Muscle layer of duodenum (tissue), 2 donors: ENCODE measurements around the gene BORCS8.

Source experiments
- H3K27ac ChIP-seq: one replicate; pipeline ENCODE4 v1.7.0; 2013; ENCODE audit warnings: mild to moderate bottlenecking, low read length
- H3K27me3 ChIP-seq: one replicate; pipeline ENCODE4 v1.7.0; 2013; ENCODE audit warnings: low read depth, mild to moderate bottlenecking, control low read depth, low read length
- H3K36me3 ChIP-seq, 2 donors: one replicate each; pipeline ENCODE4 v1.7.0; 2013; ENCODE audit warnings: low read length in 2 of 2, control low read depth in 1 of 2, mild to moderate bottlenecking in 1 of 2; ENCODE audit not compliant: insufficient read depth in 2 of 2, control insufficient read depth in 1 of 2
- H3K4me1 ChIP-seq, 2 donors: one replicate each; pipeline ENCODE4 v1.7.0; 2013; ENCODE audit warnings: low read length in 2 of 2, mild to moderate bottlenecking in 2 of 2, control low read depth in 1 of 2, moderate library complexity in 1 of 2; ENCODE audit not compliant: insufficient read depth in 2 of 2, control insufficient read depth in 1 of 2
- H3K4me3 ChIP-seq, 2 donors: one replicate each; pipeline ENCODE4 v1.7.0; 2013; ENCODE audit warnings: low read length in 2 of 2, low read depth in 1 of 2, mild to moderate bottlenecking in 1 of 2
- H3K9me3 ChIP-seq, 2 donors: one replicate each; pipeline ENCODE4 v1.7.0; 2013; ENCODE audit warnings: low read length in 2 of 2, control low read depth in 1 of 2, mild to moderate bottlenecking in 1 of 2; ENCODE audit not compliant: control insufficient read depth in 1 of 2
- donor health status: healthy.

BORCS8 gene

DNA sequence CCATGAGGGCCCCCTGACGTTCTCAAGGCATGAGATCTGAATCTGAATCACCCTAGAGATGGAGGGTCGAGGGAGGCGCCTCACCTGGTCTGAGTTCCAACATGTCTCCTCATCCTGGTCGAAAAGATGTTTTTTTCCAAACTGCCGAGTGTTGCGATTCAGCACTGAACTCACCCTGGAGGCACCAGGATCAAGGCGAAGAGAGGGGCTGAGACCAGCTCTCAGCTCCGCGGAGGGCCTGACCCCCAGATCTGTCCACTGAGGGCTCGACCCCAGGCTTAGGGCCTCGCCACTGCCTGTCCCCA lies 10.7 kb upstream of the BORCS8 start:
- H3K4me3 ChIP-seq: peak overlapping the region; percentile 72 to 85
- peaks cover 5% of the 10 kb centered on the region for H3K27me3 ChIP-seq
- H3K9me3 ChIP-seq: no peaks in the 10 kb centered on the region
- H3K4me1 ChIP-seq: peaks cover 0 to 10% of the 10 kb centered on the region in 2 donors
- peak overlapping the region; percentile 65 for H3K27ac ChIP-seq
- H3K36me3 ChIP-seq: peaks cover 9 to 19% of the 10 kb centered on the region in 2 donors

DNA sequence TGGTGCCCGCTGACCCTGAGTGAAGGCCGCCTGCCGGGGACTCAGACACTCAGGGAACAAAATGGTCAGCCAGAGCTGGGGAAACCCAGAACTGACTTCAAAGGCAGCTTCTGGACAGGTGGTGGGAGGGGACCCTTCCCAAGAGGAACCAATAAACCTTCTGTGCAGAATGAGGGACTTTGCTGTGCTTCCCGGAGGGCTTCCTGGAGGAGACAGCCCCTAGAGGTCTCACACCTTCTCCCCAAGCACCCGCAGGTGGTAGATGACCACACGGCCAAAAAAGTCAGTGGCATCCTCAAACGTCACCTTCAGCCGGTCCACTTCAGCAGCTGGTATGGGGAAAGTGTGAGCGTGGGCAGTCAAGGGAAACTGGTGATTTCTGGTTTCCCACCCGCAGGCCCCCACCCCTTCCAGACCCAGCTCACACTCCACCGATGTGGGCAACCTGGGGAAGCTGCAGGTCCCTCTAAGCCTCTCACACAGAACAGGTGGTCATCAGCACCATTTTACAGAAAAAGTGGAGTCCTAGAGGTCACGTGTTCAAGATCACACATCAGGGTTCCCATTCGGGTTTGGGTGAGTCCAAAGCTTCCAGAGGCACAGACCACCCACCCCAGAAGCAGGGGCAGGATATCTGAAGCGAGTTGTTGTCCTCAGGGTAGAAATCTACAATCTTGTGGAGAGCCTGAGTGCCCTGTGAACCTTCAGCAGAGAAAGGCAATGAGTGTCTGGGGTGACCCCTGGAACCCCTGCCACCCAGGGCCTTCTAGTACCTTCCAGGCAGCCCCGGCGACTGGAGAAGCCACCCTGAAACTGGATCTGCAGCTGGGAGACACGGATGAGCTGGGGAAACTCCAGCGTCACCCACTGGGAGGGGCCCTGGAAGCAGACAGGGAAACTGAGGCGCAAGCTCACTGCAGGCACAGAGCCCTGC lies 10.0 kb upstream of the BORCS8 start:
- Histone ChIP-seq H3K4me3 (peak overlapping the region; percentile 72 to 85), H3K9me3 (no peaks in the 10 kb centered on the region), H3K36me3 (peaks cover 13 to 25% of the 10 kb centered on the region in 2 donors), H3K4me1 (peaks cover 0 to 10% of the 10 kb centered on the region in 2 donors), H3K27me3 (no peaks in the 10 kb centered on the region), H3K27ac (no peak overlapping the region)

DNA sequence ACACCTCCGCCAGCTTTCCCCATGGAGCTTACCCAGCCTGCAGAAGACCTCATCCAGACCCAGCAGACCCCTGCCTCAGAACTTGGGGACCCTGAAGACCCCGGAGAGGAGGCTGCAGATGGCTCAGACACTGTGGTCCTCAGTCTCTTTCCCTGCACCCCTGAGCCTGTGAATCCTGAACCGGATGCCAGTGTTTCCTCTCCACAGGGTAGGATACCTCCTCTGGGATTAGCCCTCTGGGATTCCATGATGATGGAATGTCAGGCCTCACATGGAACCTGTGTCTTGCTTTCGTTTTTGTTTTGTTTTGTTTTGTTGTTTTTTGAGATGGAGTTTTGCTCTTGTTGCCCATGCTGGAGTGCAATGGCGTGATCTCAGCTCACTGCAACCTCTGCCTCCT lies 2.0 kb upstream of the BORCS8 start:
- Histone ChIP-seq H3K27ac (no peak overlapping the region), H3K9me3 (no peaks in the 10 kb centered on the region), H3K4me3 (peak overlapping the region; percentile 23 to 99), H3K27me3 (no peaks in the 10 kb centered on the region), H3K36me3 (peaks cover 19 to 24% of the 10 kb centered on the region in 2 donors), H3K4me1 (peaks cover 12 to 43% of the 10 kb centered on the region in 2 donors)

DNA sequence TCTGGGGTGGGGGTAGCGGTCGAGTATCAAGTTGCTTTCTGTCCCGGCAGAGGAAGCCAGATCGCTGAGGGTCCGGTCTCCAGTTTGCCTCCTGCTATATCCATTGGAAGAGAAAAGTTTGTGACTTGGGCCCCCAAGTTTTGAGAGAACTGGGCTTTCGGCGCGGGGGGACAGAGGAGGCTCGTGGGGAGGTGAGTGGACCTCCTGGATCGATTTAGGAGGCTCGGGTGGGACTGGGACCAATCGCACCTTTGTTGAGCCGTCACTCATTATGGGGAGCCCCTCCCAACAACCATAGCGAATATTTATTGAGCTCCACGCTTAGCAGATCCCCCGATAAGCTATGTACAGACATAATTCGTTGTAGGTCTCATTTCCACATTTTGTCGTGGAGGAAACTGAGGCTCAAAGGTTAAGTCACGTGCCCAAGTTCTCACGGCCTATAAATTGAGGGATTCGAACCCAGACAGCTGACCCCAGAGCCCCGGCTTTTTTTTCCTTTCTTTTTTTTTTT lies 1.0 kb upstream of the BORCS8 start:
- Histone ChIP-seq H3K4me1 (peaks cover 12 to 43% of the 10 kb centered on the region in 2 donors), H3K36me3 (peaks cover 10 to 14% of the 10 kb centered on the region in 2 donors)

DNA sequence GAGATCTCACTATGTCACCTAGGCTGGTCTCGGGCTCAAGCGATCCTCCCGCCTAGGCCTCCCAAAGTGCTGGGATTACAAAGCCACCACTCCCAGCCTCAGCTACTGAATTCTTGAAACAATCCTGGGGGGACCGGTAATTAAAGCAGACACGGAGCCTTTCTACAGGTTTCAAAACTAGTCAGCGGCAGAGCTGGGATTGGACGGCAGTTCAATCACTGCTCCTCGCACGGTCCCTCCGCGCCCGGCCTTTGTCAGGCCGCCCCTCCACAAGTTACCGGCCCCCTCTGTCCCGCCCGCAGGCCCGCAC lies 229 bp downstream of the BORCS8 start:
- Histone ChIP-seq H3K27ac (peak overlapping the region; percentile 99), H3K27me3 (no peaks in the 10 kb centered on the region), H3K9me3 (no peaks in the 10 kb centered on the region), H3K4me3 (peak overlapping the region; percentile 90 to 99), H3K4me1 (peaks cover 12 to 43% of the 10 kb centered on the region in 2 donors), H3K36me3 (peaks cover 5 to 7% of the 10 kb centered on the region in 2 donors)

More for the DNA sequence above, 1.0 kb upstream of the BORCS8 start:
- H3K9me3 ChIP-seq: no peaks in the 10 kb centered on the region
- H3K27me3 ChIP-seq: no peaks in the 10 kb centered on the region
- peak overlapping the region; percentile 74 for H3K27ac ChIP-seq
- peak overlapping the region; percentile 92 to 99 for H3K4me3 ChIP-seq

DNA sequence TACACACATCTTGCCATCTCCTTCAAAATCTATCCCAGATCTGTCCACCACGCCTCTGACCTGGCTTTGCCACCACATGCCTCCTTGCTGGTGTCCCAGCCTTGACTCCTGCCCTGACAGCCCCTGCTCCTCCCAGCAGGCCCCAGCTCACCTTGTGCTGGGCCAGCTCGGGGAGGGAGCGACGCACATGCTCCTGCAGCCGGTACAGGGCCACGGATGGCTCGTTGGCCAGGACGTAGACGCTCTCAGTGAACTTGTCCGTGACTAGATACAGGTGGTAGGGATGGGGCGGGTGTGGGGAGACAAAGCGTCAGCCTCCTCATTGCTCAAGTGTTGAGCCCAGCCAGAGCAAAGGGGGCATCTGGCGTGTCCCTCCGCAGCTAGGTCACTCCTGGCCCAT lies 5.2 kb downstream of the BORCS8 start:
- peaks cover 13 to 26% of the 10 kb centered on the region in 2 donors for H3K36me3 ChIP-seq
- H3K4me1 ChIP-seq: peaks cover 9 to 25% of the 10 kb centered on the region in 2 donors

DNA sequence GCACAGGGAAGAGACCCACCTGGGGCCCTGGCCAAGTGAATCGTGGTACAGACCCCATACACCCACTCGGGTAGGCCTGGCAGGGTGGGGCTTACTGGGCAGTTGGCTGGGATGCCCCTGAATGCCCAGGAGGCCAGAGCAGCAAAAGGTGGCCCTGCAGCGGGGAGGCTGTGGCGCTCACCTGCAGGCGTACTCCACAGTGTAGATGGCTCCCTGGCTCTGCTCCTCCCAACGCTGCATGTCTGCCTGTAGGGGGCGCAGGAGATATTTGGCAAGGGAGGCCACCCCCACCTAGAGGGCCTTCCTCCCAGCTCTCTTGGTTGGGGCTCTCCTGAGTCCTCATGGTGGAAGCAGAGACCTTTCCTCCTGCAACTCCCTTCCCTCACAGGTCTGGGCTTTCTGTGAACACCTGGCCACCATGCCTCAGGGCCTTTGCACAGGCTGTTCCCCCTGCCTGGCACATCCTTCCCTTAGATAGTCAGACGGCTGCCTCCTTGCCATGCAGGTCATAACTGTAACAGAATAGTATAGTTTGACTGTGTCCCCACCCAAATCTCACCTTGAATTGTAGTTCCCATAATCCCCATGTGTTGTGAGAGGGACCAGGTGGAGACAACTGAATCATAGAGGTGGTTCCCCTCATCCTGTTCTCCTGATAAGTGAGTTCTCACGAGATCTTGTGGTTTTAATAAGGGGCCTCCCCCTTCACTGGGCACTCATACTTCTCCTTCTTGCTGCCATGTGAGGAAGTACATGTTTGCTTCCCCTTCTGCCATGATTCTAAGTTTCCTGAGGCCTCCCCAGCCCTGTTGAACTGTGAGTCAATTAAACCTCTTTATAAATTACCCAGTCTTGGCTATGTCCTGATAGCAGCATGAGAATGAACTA lies 5.9 kb downstream of the BORCS8 start:
- no peaks in the 10 kb centered on the region for H3K9me3 ChIP-seq
- peaks cover 13 to 33% of the 10 kb centered on the region in 2 donors for H3K36me3 ChIP-seq
- no peak overlapping the region for H3K4me3 ChIP-seq
- no peak overlapping the region for H3K27ac ChIP-seq
- no peaks in the 10 kb centered on the region for H3K27me3 ChIP-seq
- peaks cover 9 to 22% of the 10 kb centered on the region in 2 donors for H3K4me1 ChIP-seq

More for the DNA sequence above, 5.2 kb downstream of the BORCS8 start:
- no peak overlapping the region for H3K4me3 ChIP-seq
- no peak overlapping the region for H3K27ac ChIP-seq
- no peaks in the 10 kb centered on the region for H3K9me3 ChIP-seq
- no peaks in the 10 kb centered on the region for H3K27me3 ChIP-seq

DNA sequence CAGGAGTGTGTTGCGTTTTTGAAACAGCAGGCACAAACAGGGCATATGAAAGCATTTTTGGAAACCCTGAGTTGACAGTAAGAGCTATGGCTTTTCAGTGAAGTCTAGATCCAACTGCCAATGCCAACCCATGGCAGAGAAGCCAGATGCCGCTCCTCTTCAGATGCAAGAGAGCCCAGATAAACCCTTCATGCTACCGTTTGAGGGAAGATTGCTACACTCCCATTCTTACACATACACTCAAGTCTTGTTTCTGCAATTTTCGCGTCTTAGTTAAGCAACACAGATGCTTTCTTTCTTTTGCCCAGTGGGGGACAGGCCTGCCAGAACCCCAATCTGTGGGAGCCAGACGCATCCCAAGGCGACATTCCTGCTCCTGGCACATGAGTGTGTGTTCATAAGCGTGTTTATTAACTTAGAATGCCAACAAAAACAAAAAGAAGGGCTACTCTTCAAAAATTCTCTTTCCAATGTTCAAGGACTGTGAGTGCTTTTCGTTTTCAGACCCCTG lies 10.4 kb downstream of the BORCS8 start:
- Histone ChIP-seq H3K27ac (no peak overlapping the region), H3K27me3 (no peaks in the 10 kb centered on the region), H3K4me1 (no peaks in the 10 kb centered on the region), H3K9me3 (peaks cover 0 to 3% of the 10 kb centered on the region in 2 donors), H3K4me3 (no peak overlapping the region), H3K36me3 (peaks cover 23 to 68% of the 10 kb centered on the region in 2 donors)

DNA sequence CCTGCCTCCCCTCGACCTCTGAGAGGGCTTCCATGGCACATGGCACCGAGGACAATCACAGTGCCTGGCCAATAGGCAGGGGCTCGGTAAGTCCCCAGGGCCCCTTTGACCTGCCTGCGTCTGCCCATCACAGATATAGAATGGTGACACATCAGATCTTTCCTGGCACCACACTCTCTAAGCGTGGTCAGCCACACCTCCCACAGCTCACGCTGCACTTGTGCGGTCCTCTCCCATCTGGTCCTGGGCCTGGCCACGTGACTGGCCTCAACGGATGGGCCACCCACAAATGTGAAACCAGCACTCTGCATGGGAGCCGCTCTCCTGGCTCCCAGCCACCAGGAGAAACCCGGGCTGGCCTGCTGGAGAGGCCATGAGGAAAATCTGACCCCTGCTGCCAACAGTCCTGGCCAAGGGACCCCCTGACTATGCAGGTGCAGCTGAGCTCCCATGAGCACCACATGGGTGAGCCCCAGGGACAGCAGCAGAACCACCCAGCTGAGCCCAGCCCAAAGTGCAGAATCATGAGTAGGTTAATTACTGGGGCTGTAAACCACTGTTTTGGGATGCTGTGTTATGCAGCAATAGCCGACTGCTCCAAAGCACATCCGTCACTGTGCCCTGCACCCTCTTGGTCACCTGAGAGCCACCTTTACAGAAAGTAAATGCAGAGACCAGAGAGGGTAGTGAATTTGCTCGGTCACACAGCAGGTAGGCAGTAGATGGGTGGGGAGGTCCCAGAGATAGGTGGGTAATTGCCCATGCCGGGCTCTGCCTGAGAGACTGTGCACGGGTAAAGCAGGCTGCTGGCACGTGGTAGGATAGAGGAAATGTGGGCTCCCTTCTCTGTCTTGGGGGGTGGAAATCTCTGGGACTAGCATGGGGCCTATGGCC lies 12.2 kb downstream of the BORCS8 start:
- Histone ChIP-seq H3K27me3 (no peaks in the 10 kb centered on the region), H3K9me3 (peaks cover 0 to 3% of the 10 kb centered on the region in 2 donors), H3K27ac (no peak overlapping the region), H3K4me1 (peaks cover 0 to 2% of the 10 kb centered on the region in 2 donors), H3K36me3 (peaks cover 23 to 60% of the 10 kb centered on the region in 2 donors), H3K4me3 (no peak overlapping the region)

DNA sequence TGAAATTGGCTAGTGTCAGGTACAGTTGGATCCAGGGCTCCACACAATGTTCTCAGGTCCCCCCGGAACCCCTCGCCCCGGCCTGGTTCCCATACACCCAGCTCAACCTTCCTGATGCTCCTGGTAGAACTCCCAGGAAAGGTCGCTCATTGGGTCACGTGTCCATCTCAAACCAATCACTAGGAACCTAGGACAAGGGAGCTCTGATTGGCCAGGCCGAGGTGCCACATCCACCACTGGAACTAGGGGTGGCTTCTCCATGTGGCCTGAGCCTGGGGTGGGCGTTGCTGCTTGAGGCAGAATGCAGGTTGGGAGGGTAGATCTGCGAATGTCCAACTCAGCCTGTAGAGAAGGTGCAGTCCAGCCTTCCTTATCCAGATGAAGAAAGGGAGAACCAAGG lies 15.0 kb downstream of the BORCS8 start:
- Histone ChIP-seq H3K4me3 (no peak overlapping the region), H3K9me3 (peaks cover 0 to 3% of the 10 kb centered on the region in 2 donors)

More for the DNA sequence above, 15.0 kb downstream of the BORCS8 start:
- Histone ChIP-seq H3K4me1 (peaks cover 0 to 4% of the 10 kb centered on the region in 2 donors), H3K36me3 (peaks cover 19 to 49% of the 10 kb centered on the region in 2 donors), H3K27me3 (no peaks in the 10 kb centered on the region), H3K27ac (no peak overlapping the region)
